Astrocyte (in vitro differentiated cells and primary cell): Measurements from ENCODE around the gene RBM19.

Experiments
- CTCF ChIP-seq: IDR thresholded peaks from 2 replicates; pipeline ENCODE4 v1.5.1; 2011; ENCODE audit warnings: low read depth, mild to moderate bottlenecking, inconsistent platforms, low read length, moderate library complexity; ENCODE audit not compliant: insufficient read depth
- EZH2 ChIP-seq: IDR thresholded peaks from 2 replicates; pipeline ENCODE4 v1.6.1; 2012; ENCODE audit warnings: mild to moderate bottlenecking, low read length, inconsistent platforms; ENCODE audit not compliant: insufficient read depth

DNA sequence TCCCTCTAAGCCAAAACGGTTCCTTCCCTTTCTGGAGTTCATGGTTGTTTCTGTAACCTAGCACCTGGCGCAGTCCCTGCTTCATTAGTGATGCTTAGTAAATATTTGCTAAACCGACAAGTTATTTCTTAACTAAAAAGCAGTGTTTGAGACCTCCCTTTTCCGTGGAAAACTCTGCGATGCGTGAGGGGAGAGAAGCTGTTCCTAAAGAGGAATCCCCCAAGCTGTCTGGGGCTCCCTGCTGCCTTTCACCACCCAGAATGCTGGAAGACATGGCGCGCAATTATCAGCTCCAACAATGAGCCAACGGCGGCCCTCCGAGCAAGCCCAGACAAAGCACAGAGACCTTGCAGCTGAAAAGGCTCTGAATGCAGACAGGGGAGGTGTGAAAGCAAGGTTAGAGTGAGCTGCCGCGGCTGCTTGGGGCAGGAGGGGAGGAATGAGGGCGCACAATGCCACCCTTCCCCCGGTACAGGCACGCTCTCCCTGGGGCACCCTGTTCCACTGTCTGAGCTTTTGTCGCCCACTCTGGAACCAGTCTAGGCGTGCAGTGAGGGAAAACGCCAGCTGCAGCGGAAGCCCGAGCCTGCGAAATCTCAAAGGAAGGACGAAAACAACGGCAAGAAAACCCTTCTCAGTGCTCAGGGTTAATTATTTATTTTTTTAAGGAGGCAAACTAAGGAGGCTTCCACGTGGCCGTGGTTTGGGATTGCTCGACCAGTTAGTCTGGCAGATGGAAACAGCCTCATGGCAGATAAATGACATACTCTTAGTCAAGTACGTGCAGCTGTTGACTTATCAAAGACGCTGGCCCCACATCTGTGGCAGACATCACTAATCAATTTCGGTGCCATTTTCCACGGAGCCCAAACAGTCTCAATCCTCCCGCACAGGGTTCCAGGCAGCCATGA lies 66.3 kb downstream of the RBM19 start:
- TF ChIP-seq CTCF = no peak
- no peak for TF ChIP-seq EZH2
